Naive B cell (primary cell): ENCODE measurements around the gene TFE3. TPM values are rescaled to one million over a fixed set of nuclear protein-coding genes. Genes with fewer than 3 reads are reported as not detected.
A peak's percentile ranks its signal among the peaks of the same experiment; 100 is the strongest.

Source experiments
- ATAC-seq, 2 donors: fragments of 150-1000 bp; cut with Tn5 transposase; 2 replicates each; pipeline ENCODE4 v1.10.0; 2021; ENCODE audit warnings: low read depth in 2 of 2, mild to moderate bottlenecking in 2 of 2, moderate library complexity in 2 of 2
- DNase-seq: peaks from one replicate; pipeline ENCODE4 v3.0.0; 2022
- H3K27ac Mint-ChIP-seq, 6 donors: one replicate each; pipeline ENCODE4 v1.8.0; 2020 to 2022; ENCODE audit warnings: mild to moderate bottlenecking in 6 of 6, mixed read lengths in 6 of 6, moderate library complexity in 5 of 6, inconsistent platforms in 2 of 6
- H3K27me3 Mint-ChIP-seq, 3 donors: one replicate each; pipeline ENCODE4 v1.8.0; 2021 to 2022; ENCODE audit warnings: mixed read lengths in 3 of 3, mild to moderate bottlenecking in 1 of 3
- H3K36me3 Mint-ChIP-seq, 2 donors: one replicate each; pipeline ENCODE4 v1.8.0; 2020 to 2022; ENCODE audit warnings: mixed read lengths in 2 of 2, inconsistent platforms in 1 of 2, mild to moderate bottlenecking in 1 of 2
- H3K4me1 Mint-ChIP-seq, 3 donors: one replicate each; pipeline ENCODE4 v1.8.0; 2020 to 2022; ENCODE audit warnings: mixed read lengths in 3 of 3, inconsistent platforms in 1 of 3, mild to moderate bottlenecking in 1 of 3, moderate library complexity in 1 of 3
- H3K4me3 Mint-ChIP-seq, 8 donors: one replicate each; pipeline ENCODE4 v1.8.0; 2020 to 2022; ENCODE audit warnings: mild to moderate bottlenecking in 8 of 8, mixed read lengths in 8 of 8, moderate library complexity in 8 of 8, inconsistent platforms in 2 of 8
- H3K9me3 Mint-ChIP-seq, 7 donors: one replicate each; pipeline ENCODE4 v1.8.0; 2020 to 2022; ENCODE audit warnings: mixed read lengths in 7 of 7, mild to moderate bottlenecking in 5 of 7, inconsistent platforms in 2 of 7, moderate library complexity in 1 of 7
- polyA plus RNA-seq, 6 donors: library from polyadenylated mRNA; unstranded; fragments of 300-500 nt; fragmentation: Illumina TruSeq; gene quantifications; one replicate each; pipeline ENCODE4 v1.2.3, GENCODE V29; 2021; ENCODE audit warnings: low read depth in 6 of 6

Gene TFE3
- polyA plus RNA-seq, 6 donors from 2014 or later: 4.5 to 11.4 (median 6.1) TPM

- no peak for DNase-seq
- no peak for ATAC-seq
- H3K27ac Mint-ChIP-seq: no peak overlapping the region
- H3K36me3 Mint-ChIP-seq: no peaks in the 10 kb centered on the region
- no peak overlapping the region for H3K4me3 Mint-ChIP-seq
- H3K4me1 Mint-ChIP-seq: peaks cover 13 to 18% (median 14%) of the 10 kb centered on the region in 3 donors
- peaks cover 0 to 6% (median 0%) of the 10 kb centered on the region in 7 donors for H3K9me3 Mint-ChIP-seq
- H3K27me3 Mint-ChIP-seq: no peaks in the 10 kb centered on the region
Measured at GRCh38 chrX:49069038-49069437, 25.9 kb upstream of the TFE3 start.

- H3K36me3 Mint-ChIP-seq: no peaks in the 10 kb centered on the region
- H3K27ac Mint-ChIP-seq: no peak overlapping the region
- H3K4me3 Mint-ChIP-seq: no peak overlapping the region
- peaks cover 0 to 1% (median 0%) of the 10 kb centered on the region in 7 donors for H3K9me3 Mint-ChIP-seq
- H3K4me1 Mint-ChIP-seq: peaks cover 0 to 7% (median 0%) of the 10 kb centered on the region in 3 donors
- ATAC-seq (no peak), DNase-seq (no peak)
- no peaks in the 10 kb centered on the region for H3K27me3 Mint-ChIP-seq
Measured at GRCh38 chrX:49067285-49068120, 24.3 kb upstream of the TFE3 start.

- Mint-ChIP-seq H3K27ac (peak overlapping the region in 2 of 6 donors; percentile 47 to 70), H3K27me3 (no peaks in the 10 kb centered on the region), H3K9me3 (peaks cover 0 to 1% (median 0%) of the 10 kb centered on the region in 7 donors), H3K4me1 (peaks cover 0 to 5% (median 0%) of the 10 kb centered on the region in 3 donors), H3K36me3 (no peaks in the 10 kb centered on the region), H3K4me3 (no peak overlapping the region)
- DNase-seq: no peak
- no peak for ATAC-seq
Measured at GRCh38 chrX:49066690-49067089, 23.5 kb upstream of the TFE3 start.

- no peak for DNase-seq
- peaks cover 0 to 1% (median 0%) of the 10 kb centered on the region in 7 donors for H3K9me3 Mint-ChIP-seq
- no peak overlapping the region for H3K4me3 Mint-ChIP-seq
- H3K27me3 Mint-ChIP-seq: no peaks in the 10 kb centered on the region
- H3K27ac Mint-ChIP-seq: no peak overlapping the region
- peaks cover 0 to 4% (median 0%) of the 10 kb centered on the region in 3 donors for H3K4me1 Mint-ChIP-seq
- ATAC-seq: no peak
- no peaks in the 10 kb centered on the region for H3K36me3 Mint-ChIP-seq
Measured at GRCh38 chrX:49066278-49066677, 23.1 kb upstream of the TFE3 start.

- no peaks in the 10 kb centered on the region for H3K27me3 Mint-ChIP-seq
- DNase-seq (no peak), ATAC-seq (no peak)
- peaks cover 0 to 1% (median 0%) of the 10 kb centered on the region in 7 donors for H3K9me3 Mint-ChIP-seq
- H3K27ac Mint-ChIP-seq: peak overlapping the region in 1 of 6 donors; percentile 83
- no peak overlapping the region for H3K4me3 Mint-ChIP-seq
- H3K36me3 Mint-ChIP-seq: no peaks in the 10 kb centered on the region
- H3K4me1 Mint-ChIP-seq: no peaks in the 10 kb centered on the region
Measured at GRCh38 chrX:49064735-49065134, 21.6 kb upstream of the TFE3 start.

- ATAC-seq (no peak), DNase-seq (no peak)
- Mint-ChIP-seq H3K27ac (peak overlapping the region in 1 of 6 donors; percentile 83), H3K4me3 (no peak overlapping the region), H3K4me1 (no peaks in the 10 kb centered on the region), H3K36me3 (no peaks in the 10 kb centered on the region), H3K27me3 (no peaks in the 10 kb centered on the region), H3K9me3 (peaks cover 0 to 1% (median 0%) of the 10 kb centered on the region in 7 donors)
Measured at GRCh38 chrX:49064303-49064702, 21.1 kb upstream of the TFE3 start.

- peaks cover 0 to 1% (median 0%) of the 10 kb centered on the region in 7 donors for H3K9me3 Mint-ChIP-seq
- H3K36me3 Mint-ChIP-seq: no peaks in the 10 kb centered on the region
- no peaks in the 10 kb centered on the region for H3K4me1 Mint-ChIP-seq
- H3K27me3 Mint-ChIP-seq: no peaks in the 10 kb centered on the region
- no peak overlapping the region for H3K4me3 Mint-ChIP-seq
- no peak for DNase-seq
- no peak overlapping the region for H3K27ac Mint-ChIP-seq
- no peak for ATAC-seq
Measured at GRCh38 chrX:49063715-49064114, 20.6 kb upstream of the TFE3 start.

DNA sequence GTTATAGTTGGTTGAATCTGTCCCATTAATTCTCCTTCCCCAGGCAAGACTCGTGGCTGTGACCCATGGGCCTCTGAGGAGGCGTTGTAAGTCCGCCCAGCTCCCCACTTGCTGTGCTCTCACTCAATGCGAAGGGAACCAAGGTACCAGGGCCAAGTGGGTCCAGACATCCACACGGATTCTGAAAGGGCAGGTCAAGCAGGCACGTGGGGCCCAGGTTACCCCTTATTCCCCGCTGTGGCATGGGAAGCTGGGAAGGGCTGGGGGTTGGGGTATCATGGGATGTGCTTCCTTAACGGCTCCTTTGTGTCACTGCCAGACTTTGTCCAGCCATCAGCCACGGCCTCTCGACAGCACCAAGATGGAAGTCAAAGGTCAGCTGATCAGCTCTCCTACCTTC is 18.8 kb upstream of the TFE3 start:
- Mint-ChIP-seq H3K36me3 (no peaks in the 10 kb centered on the region), H3K4me3 (no peak overlapping the region), H3K27ac (peak overlapping the region in 1 of 6 donors; percentile 88), H3K27me3 (no peaks in the 10 kb centered on the region), H3K4me1 (peaks cover 0 to 3% (median 0%) of the 10 kb centered on the region in 3 donors), H3K9me3 (peaks cover 0 to 1% (median 0%) of the 10 kb centered on the region in 7 donors)
- DNase-seq: no peak
- no peak for ATAC-seq

GRCh38 chrX:49061490-49061889 is 18.3 kb upstream of the TFE3 start:
- peaks cover 0 to 3% (median 0%) of the 10 kb centered on the region in 3 donors for H3K4me1 Mint-ChIP-seq
- DNase-seq (no peak), ATAC-seq (no peak)
- no peaks in the 10 kb centered on the region for H3K9me3 Mint-ChIP-seq
- H3K27ac Mint-ChIP-seq: peak overlapping the region in 1 of 6 donors; percentile 58
- H3K4me3 Mint-ChIP-seq: no peak overlapping the region
- no peaks in the 10 kb centered on the region for H3K27me3 Mint-ChIP-seq
- no peaks in the 10 kb centered on the region for H3K36me3 Mint-ChIP-seq

GRCh38 chrX:49060914-49061313 is 17.8 kb upstream of the TFE3 start:
- Mint-ChIP-seq H3K27me3 (no peaks in the 10 kb centered on the region), H3K4me3 (no peak overlapping the region), H3K27ac (peak overlapping the region in 1 of 6 donors; percentile 58), H3K9me3 (no peaks in the 10 kb centered on the region), H3K4me1 (peaks cover 0 to 3% (median 0%) of the 10 kb centered on the region in 3 donors), H3K36me3 (no peaks in the 10 kb centered on the region)
- ATAC-seq: no peak
- no peak for DNase-seq

- DNase-seq: no peak
- ATAC-seq: no peak
- Mint-ChIP-seq H3K4me1 (peaks cover 3 to 9% (median 7%) of the 10 kb centered on the region in 3 donors), H3K27me3 (no peaks in the 10 kb centered on the region), H3K4me3 (no peak overlapping the region), H3K27ac (peak overlapping the region in 1 of 6 donors; percentile 58), H3K9me3 (peaks cover 0 to 3% (median 0%) of the 10 kb centered on the region in 7 donors), H3K36me3 (no peaks in the 10 kb centered on the region)
Measured at GRCh38 chrX:49059681-49060085, 16.5 kb upstream of the TFE3 start.

DNA sequence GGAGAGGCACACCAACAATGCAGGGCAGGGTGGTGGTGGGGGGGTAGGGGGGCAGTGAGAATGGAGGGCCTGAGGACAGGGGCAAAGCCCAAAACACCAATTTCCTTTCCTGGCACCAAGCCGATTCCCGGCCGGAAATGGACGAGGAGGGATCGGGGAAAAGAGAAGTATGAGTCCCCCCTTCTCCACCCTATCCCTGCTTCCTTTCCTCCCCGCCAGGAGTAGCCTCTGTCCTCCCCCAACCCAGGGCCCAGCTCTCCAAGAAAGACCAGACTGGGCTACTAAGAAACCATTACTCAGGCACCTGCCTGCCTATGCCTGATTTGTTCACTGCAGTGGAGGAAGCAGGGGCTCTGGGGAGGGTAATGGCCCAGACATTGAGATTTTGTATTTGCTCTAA is 16.0 kb upstream of the TFE3 start:
- Mint-ChIP-seq H3K36me3 (no peaks in the 10 kb centered on the region), H3K4me1 (peaks cover 8 to 14% (median 12%) of the 10 kb centered on the region in 3 donors), H3K27me3 (no peaks in the 10 kb centered on the region), H3K9me3 (peaks cover 0 to 3% (median 0%) of the 10 kb centered on the region in 7 donors), H3K27ac (no peak overlapping the region), H3K4me3 (no peak overlapping the region)
- no peak for DNase-seq
- ATAC-seq: no peak

DNA sequence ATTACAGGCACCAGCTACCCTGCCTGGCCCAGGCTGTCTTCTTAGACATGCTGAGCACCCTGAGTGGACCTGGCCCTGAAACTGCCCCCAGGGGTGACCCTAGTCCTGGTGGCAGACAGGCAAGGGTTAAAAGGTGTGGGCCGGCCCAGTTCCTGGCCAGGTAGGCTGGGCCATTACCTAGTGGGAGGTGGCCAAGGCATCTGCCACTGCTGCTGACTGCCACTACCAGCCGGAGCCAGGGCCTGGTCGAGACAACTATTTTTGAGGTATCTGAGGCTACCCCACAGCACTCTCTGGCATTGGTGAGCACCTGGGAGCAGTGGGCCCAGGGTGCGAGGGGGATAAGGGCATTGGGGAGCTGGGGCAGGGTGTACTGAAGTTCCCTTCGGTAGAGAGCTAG is 15.6 kb upstream of the TFE3 start, which contains the start of gene CCDC120:
TSS of gene CCDC120 (plus strand) at position 206 of the 400 bp plus-strand sequence. CDS start 3,043 bp downstream, outside the sequence.
- Mint-ChIP-seq H3K4me3 (no peak within 1 kb of the TSS), H3K27me3 (no peaks in the 10 kb centered on the region), H3K4me1 (peaks cover 12 to 17% (median 16%) of the 10 kb centered on the region in 3 donors), H3K27ac (peak within 1 kb of the TSS in 1 of 6 donors; percentile 58), H3K36me3 (no peaks in the 10 kb centered on the region), H3K9me3 (peaks cover 0 to 6% (median 0%) of the 10 kb centered on the region in 7 donors)
- DNase-seq: no peak
- ATAC-seq: no peak
